GM19324 (cell line): Measurements from ENCODE around the gene EPAS1.

Source experiments
- ATAC-seq: cut with Tn5 transposase; IDR thresholded peaks from one replicate; pipeline ENCODE4 v1.9.1; 2021; ENCODE audit warnings: mild to moderate bottlenecking, moderate library complexity; ENCODE audit not compliant: unreplicated experiment, low FRiP score

EPAS1 gene

GRCh38 chr2:46296840-46297545, at the start of gene EPAS1:
TSS of gene EPAS1 (plus strand) at chr2:46297407. CDS start at chr2:46297912, 505 bp downstream.
- ATAC-seq: peak; percentile 83

- ATAC-seq: no peak
These were observed 49.0 kb upstream of the EPAS1 start for GRCh38 chr2:46248171-46248570.

- ATAC-seq: no peak
These were observed 47.6 kb upstream of the EPAS1 start for GRCh38 chr2:46249654-46250053.

- ATAC-seq: no peak
These were observed 44.1 kb upstream of the EPAS1 start for GRCh38 chr2:46252891-46253659.

GRCh38 chr2:46254474-46254873, 42.7 kb upstream of the EPAS1 start:
- ATAC-seq: no peak

GRCh38 chr2:46256563-46257142, 40.6 kb upstream of the EPAS1 start:
- ATAC-seq: no peak

GRCh38 chr2:46257476-46257875, 39.7 kb upstream of the EPAS1 start:
- no peak for ATAC-seq

- no peak for ATAC-seq
These were observed 39.2 kb upstream of the EPAS1 start for GRCh38 chr2:46257980-46258379.

GRCh38 chr2:46258937-46259776, 38.0 kb upstream of the EPAS1 start:
- no peak for ATAC-seq

GRCh38 chr2:46259777-46260168, 37.4 kb upstream of the EPAS1 start:
- no peak for ATAC-seq

GRCh38 chr2:46260305-46260704, 36.9 kb upstream of the EPAS1 start:
- no peak for ATAC-seq

- no peak for ATAC-seq
These were observed 34.8 kb upstream of the EPAS1 start for GRCh38 chr2:46262248-46262938.

GRCh38 chr2:46263347-46263746, 33.9 kb upstream of the EPAS1 start:
- ATAC-seq: no peak

- no peak for ATAC-seq
These were observed 32.8 kb upstream of the EPAS1 start for GRCh38 chr2:46264447-46264846.

GRCh38 chr2:46266134-46266533, 31.1 kb upstream of the EPAS1 start:
- no peak for ATAC-seq

GRCh38 chr2:46267616-46268015, 29.6 kb upstream of the EPAS1 start:
- ATAC-seq: no peak

GRCh38 chr2:46268196-46268595, 29.0 kb upstream of the EPAS1 start:
- ATAC-seq: no peak

GRCh38 chr2:46269001-46269400, 28.2 kb upstream of the EPAS1 start:
- ATAC-seq: no peak

GRCh38 chr2:46269544-46270273, 27.5 kb upstream of the EPAS1 start:
- no peak for ATAC-seq

- no peak for ATAC-seq
These were observed 26.8 kb upstream of the EPAS1 start for GRCh38 chr2:46270384-46270783.
